ENCODE results near the gene PCMT1. TPM values are rescaled to one million over a fixed set of nuclear protein-coding genes. Genes with fewer than 3 reads are reported as not detected.

The PCMT1 gene
- total and polyA plus RNA-seq, 2 experiments from 2014 or later: 110 to 126 TPM

- Histone ChIP-seq H4K20me1 (ENCODE audit: insufficient read depth, poor library complexity, severe bottlenecking) (no peaks in the 10 kb centered on the region), H3K9me2 (replicated peaks; ENCODE audit: insufficient read depth) (no peaks in the 10 kb centered on the region), H3K27me3 (no peaks in the 10 kb centered on the region), H3K36me3 (replicated peaks; ENCODE audit: insufficient read depth, low read depth) (no peaks in the 10 kb centered on the region), H3K27ac (no peak overlapping the region), H3K4me3 (no peak overlapping the region), H2AFZ (no peak overlapping the region), H3K4me2 (no peak overlapping the region), H3K79me2 (peaks cover 8% of the 10 kb centered on the region), H3K9me3 (ENCODE audit: low read depth) (no peaks in the 10 kb centered on the region), H3K4me1 (ENCODE audit: insufficient read depth) (peaks cover 13% of the 10 kb centered on the region)
- no peak for DNase-seq (ENCODE audit: low spot score)
- TF ChIP-seq EZH2phosphoT487 (IDR thresholded peaks at IDR 0.05; ENCODE audit: low read depth, severe bottlenecking, unreplicated experiment): no peak
- TF ChIP-seq EZH2 (IDR thresholded peaks at IDR 0.05; ENCODE audit: borderline replicate concordance): no peak
- TF ChIP-seq CTCF (IDR thresholded peaks at IDR 0.05; ENCODE audit: poor library complexity): no peak
- WGBS (ENCODE audit: low lambda C conversion rate, missing lambda C conversion rate): 98% methylated on average over 2 of the region's 2 CpGs
These were observed 32.8 kb downstream of the PCMT1 start for GRCh38 chr6:149782337-149782736.

GRCh38 chr6:149783551-149783950 is 34.0 kb downstream of the PCMT1 start:
- Histone ChIP-seq H3K36me3 (replicated peaks; ENCODE audit: insufficient read depth, low read depth) (no peaks in the 10 kb centered on the region), H3K4me1 (ENCODE audit: insufficient read depth) (peaks cover 11% of the 10 kb centered on the region), H4K20me1 (ENCODE audit: insufficient read depth, poor library complexity, severe bottlenecking) (no peaks in the 10 kb centered on the region), H3K4me2 (no peak overlapping the region), H3K27me3 (no peaks in the 10 kb centered on the region), H3K9me2 (replicated peaks; ENCODE audit: insufficient read depth) (no peaks in the 10 kb centered on the region), H3K79me2 (peaks cover 8% of the 10 kb centered on the region), H2AFZ (no peak overlapping the region), H3K9me3 (ENCODE audit: low read depth) (no peaks in the 10 kb centered on the region), H3K4me3 (no peak overlapping the region), H3K27ac (no peak overlapping the region)
- WGBS (ENCODE audit: low lambda C conversion rate, missing lambda C conversion rate): 91% methylated on average over 3 of the region's 3 CpGs
- TF ChIP-seq EZH2phosphoT487 (IDR thresholded peaks at IDR 0.05; ENCODE audit: low read depth, severe bottlenecking, unreplicated experiment): no peak
- no peak for TF ChIP-seq EZH2 (IDR thresholded peaks at IDR 0.05; ENCODE audit: borderline replicate concordance)
- TF ChIP-seq CTCF (IDR thresholded peaks at IDR 0.05; ENCODE audit: poor library complexity): no peak
- no peak for DNase-seq (ENCODE audit: low spot score)

GRCh38 chr6:149806127-149806526 is 56.6 kb downstream of the PCMT1 start:
- no peaks in the 10 kb centered on the region for H3K79me2 ChIP-seq
- H4K20me1 ChIP-seq (ENCODE audit: insufficient read depth, poor library complexity, severe bottlenecking): no peaks in the 10 kb centered on the region
- H3K27me3 ChIP-seq: no peaks in the 10 kb centered on the region
- H3K4me2 ChIP-seq: no peak overlapping the region
- no peak for DNase-seq (ENCODE audit: low spot score)
- TF ChIP-seq CTCF (IDR thresholded peaks at IDR 0.05; ENCODE audit: poor library complexity): no peak
- no peak for TF ChIP-seq EZH2phosphoT487 (IDR thresholded peaks at IDR 0.05; ENCODE audit: low read depth, severe bottlenecking, unreplicated experiment)
- TF ChIP-seq EZH2 (IDR thresholded peaks at IDR 0.05; ENCODE audit: borderline replicate concordance): no peak
- WGBS (ENCODE audit: low lambda C conversion rate, missing lambda C conversion rate): 93% methylated on average over 4 of the region's 4 CpGs
- H3K4me1 ChIP-seq (ENCODE audit: insufficient read depth): no peaks in the 10 kb centered on the region
- no peak overlapping the region for H3K4me3 ChIP-seq
- H3K36me3 ChIP-seq (replicated peaks; ENCODE audit: insufficient read depth, low read depth): no peaks in the 10 kb centered on the region
- H3K9me2 ChIP-seq (replicated peaks; ENCODE audit: insufficient read depth): no peaks in the 10 kb centered on the region
- no peak overlapping the region for H2AFZ ChIP-seq
- no peak overlapping the region for H3K27ac ChIP-seq
- H3K9me3 ChIP-seq (ENCODE audit: low read depth): no peaks in the 10 kb centered on the region

GRCh38 chr6:149809798-149810197 is 60.3 kb downstream of the PCMT1 start:
- H3K4me2 ChIP-seq: no peak overlapping the region
- H3K27me3 ChIP-seq: no peaks in the 10 kb centered on the region
- 95% methylated on average over 2 of the region's 2 CpGs for WGBS (ENCODE audit: low lambda C conversion rate, missing lambda C conversion rate)

More at GRCh38 chr6:149809798-149810197, 60.3 kb downstream of the PCMT1 start:
- no peak overlapping the region for H3K4me3 ChIP-seq
- no peak overlapping the region for H3K27ac ChIP-seq
- no peaks in the 10 kb centered on the region for H3K4me1 ChIP-seq (ENCODE audit: insufficient read depth)
- no peaks in the 10 kb centered on the region for H3K79me2 ChIP-seq
- H2AFZ ChIP-seq: no peak overlapping the region
- H3K36me3 ChIP-seq (replicated peaks; ENCODE audit: insufficient read depth, low read depth): no peaks in the 10 kb centered on the region
- DNase-seq (ENCODE audit: low spot score): no peak
- no peaks in the 10 kb centered on the region for H3K9me2 ChIP-seq (replicated peaks; ENCODE audit: insufficient read depth)
- no peaks in the 10 kb centered on the region for H4K20me1 ChIP-seq (ENCODE audit: insufficient read depth, poor library complexity, severe bottlenecking)
- no peaks in the 10 kb centered on the region for H3K9me3 ChIP-seq (ENCODE audit: low read depth)
- TF ChIP-seq EZH2 (IDR thresholded peaks at IDR 0.05; ENCODE audit: borderline replicate concordance): no peak
- TF ChIP-seq CTCF (IDR thresholded peaks at IDR 0.05; ENCODE audit: poor library complexity): no peak
- TF ChIP-seq EZH2phosphoT487 (IDR thresholded peaks at IDR 0.05; ENCODE audit: low read depth, severe bottlenecking, unreplicated experiment): no peak

Measured in hepatocyte (in vitro differentiated cells).